H9 (cell line): ENCODE results near the gene CELF1. TPM values are rescaled to one million over a fixed set of nuclear protein-coding genes. Genes with fewer than 3 reads are reported as not detected.

Experiments used
- DNase-seq: peaks from one replicate; pipeline ENCODE4 v3.0.0-alpha.2; 2017
- H2AFZ ChIP-seq: one replicate; pipeline ENCODE4 v1.6.1; 2013; ENCODE audit warnings: mild to moderate bottlenecking, low read length, control low read depth, moderate library complexity
- H2AK5ac ChIP-seq: 2 replicates; pipeline ENCODE4 v1.6.1; 2013; ENCODE audit warnings: low read length, control low read depth, mixed read lengths; ENCODE audit not compliant: insufficient read length
- H2BK120ac ChIP-seq: one replicate; pipeline ENCODE4 v1.6.1; 2013; ENCODE audit warnings: low read depth, mild to moderate bottlenecking, low read length, control low read depth, inconsistent platforms; ENCODE audit not compliant: poor library complexity, severe bottlenecking
- H2BK12ac ChIP-seq: 2 replicates; pipeline ENCODE4 v1.6.1; 2013; ENCODE audit warnings: low read length, control low read depth, mixed read lengths, low read depth; ENCODE audit not compliant: insufficient read length
- H2BK15ac ChIP-seq: 2 replicates; pipeline ENCODE4 v1.6.1; 2013; ENCODE audit warnings: low read depth, low read length, control low read depth
- H2BK20ac ChIP-seq: one replicate; pipeline ENCODE4 v1.6.1; 2013; ENCODE audit warnings: low read depth, mild to moderate bottlenecking, low read length, control low read depth, inconsistent platforms; ENCODE audit not compliant: poor library complexity, severe bottlenecking
- H2BK5ac ChIP-seq: 2 replicates; pipeline ENCODE4 v1.6.1; 2013; ENCODE audit warnings: low read length, control low read depth, mixed read lengths; ENCODE audit not compliant: insufficient read length
- H3K14ac ChIP-seq: 2 replicates; pipeline ENCODE4 v1.6.1; 2013; ENCODE audit warnings: low read length, control low read depth; ENCODE audit not compliant: insufficient read depth
- H3K18ac ChIP-seq: 2 replicates; pipeline ENCODE4 v1.6.1; 2013; ENCODE audit warnings: low read depth, mild to moderate bottlenecking, mixed read lengths, low read length, control low read depth; ENCODE audit not compliant: insufficient read length
- H3K23ac ChIP-seq: 2 replicates; pipeline ENCODE4 v1.6.1; 2013; ENCODE audit warnings: low read length, control low read depth, mixed read lengths, low read depth; ENCODE audit not compliant: insufficient read length
- H3K23me2 ChIP-seq: 2 replicates; pipeline ENCODE4 v1.6.1; 2013; ENCODE audit warnings: low read depth, mild to moderate bottlenecking, mixed read lengths, low read length, control low read depth; ENCODE audit not compliant: insufficient read length, poor library complexity, severe bottlenecking
- H3K27ac ChIP-seq: 2 replicates; pipeline ENCODE4 v1.5.1; 2013; ENCODE audit warnings: low read length, control low read depth, mixed read lengths, low read depth; ENCODE audit not compliant: insufficient read length
- H3K27me3 ChIP-seq: 2 replicates; pipeline ENCODE4 v1.6.1; 2013; ENCODE audit warnings: low read length, control low read depth, inconsistent platforms; ENCODE audit not compliant: insufficient read depth
- H3K4ac ChIP-seq: 2 replicates; pipeline ENCODE4 v1.6.1; 2013; ENCODE audit warnings: low read depth, mild to moderate bottlenecking, control low read depth, inconsistent platforms, low read length, moderate library complexity
- H3K4me1 ChIP-seq: 2 replicates; pipeline ENCODE4 v1.6.1; 2013; ENCODE audit warnings: low read length, control low read depth, inconsistent platforms; ENCODE audit not compliant: insufficient read depth
- H3K4me2 ChIP-seq: 2 replicates; pipeline ENCODE4 v1.6.1; 2013; ENCODE audit warnings: low read length, control low read depth, mixed read lengths; ENCODE audit not compliant: insufficient read length, insufficient read depth
- H3K56ac ChIP-seq: 2 replicates; pipeline ENCODE4 v1.6.1; 2013; ENCODE audit warnings: low read depth, mild to moderate bottlenecking, mixed read lengths, low read length, control low read depth; ENCODE audit not compliant: insufficient read length
- H3K79me1 ChIP-seq: 2 replicates; pipeline ENCODE4 v1.6.1; 2013; ENCODE audit warnings: low read depth, mild to moderate bottlenecking, moderate library complexity, low read length, control low read depth, inconsistent platforms; ENCODE audit not compliant: insufficient read depth, poor library complexity, severe bottlenecking
- H3K79me2 ChIP-seq: 2 replicates; pipeline ENCODE4 v1.6.1; 2013; ENCODE audit warnings: low read length, control low read depth, inconsistent platforms; ENCODE audit not compliant: insufficient read depth
- H3K9ac ChIP-seq: 2 replicates; pipeline ENCODE4 v1.6.1; 2013; ENCODE audit warnings: low read length, control low read depth, mixed read lengths; ENCODE audit not compliant: insufficient read length; ENCODE audit errors: extremely low read depth
- H3K9me3 ChIP-seq: one replicate; pipeline ENCODE4 v1.6.1; 2013; ENCODE audit warnings: low read depth, low read length, inconsistent platforms; ENCODE audit not compliant: control insufficient read depth
- H3T11ph ChIP-seq: one replicate; pipeline ENCODE4 v1.6.1; 2013; ENCODE audit warnings: mild to moderate bottlenecking, low read length, control low read depth, inconsistent platforms
- H4K20me1 ChIP-seq: one replicate; pipeline ENCODE4 v1.6.1; 2013; ENCODE audit not compliant: control insufficient read depth, insufficient read length, insufficient read depth
- H4K5ac ChIP-seq: 2 replicates; pipeline ENCODE4 v1.6.1; 2013; ENCODE audit warnings: low read depth, mild to moderate bottlenecking, mixed read lengths, low read length, control low read depth; ENCODE audit not compliant: insufficient read length
- H4K8ac ChIP-seq: replicated peaks from 2 replicates; pipeline ENCODE4 v1.6.1; 2013; ENCODE audit warnings: low read length, control low read depth, mixed read lengths, low read depth; ENCODE audit not compliant: insufficient read length
- H4K91ac ChIP-seq: 2 replicates; pipeline ENCODE4 v1.6.1; 2013; ENCODE audit warnings: low read depth, mild to moderate bottlenecking, moderate library complexity, mixed read lengths, low read length, control low read depth; ENCODE audit not compliant: insufficient read length
- H3K27ac Mint-ChIP-seq, 3 experiments: 2 replicates in 2 of 3; 3 replicates in 1 of 3; pipeline ENCODE4 v1.8.0; 2020 to 2021; ENCODE audit warnings: mixed read lengths in 3 of 3, mild to moderate bottlenecking in 1 of 3, moderate library complexity in 1 of 3
- H3K27me3 Mint-ChIP-seq: 2 replicates; pipeline ENCODE4 v1.8.0; 2021; ENCODE audit warnings: low read depth, mild to moderate bottlenecking, moderate library complexity, mixed read lengths
- H3K36me3 Mint-ChIP-seq, 3 experiments: 2 replicates in 2 of 3; 3 replicates in 1 of 3; pipeline ENCODE4 v1.8.0; 2020 to 2021; ENCODE audit warnings: low read depth in 3 of 3, mixed read lengths in 3 of 3; ENCODE audit not compliant: insufficient read depth in 1 of 3
- H3K4me1 Mint-ChIP-seq, 2 experiments: 2 replicates each; pipeline ENCODE4 v1.8.0; 2020; ENCODE audit warnings: mixed read lengths in 2 of 2
- H3K4me3 Mint-ChIP-seq, 2 experiments: 2 replicates in 1 of 2; 3 replicates in 1 of 2; pipeline ENCODE4 v1.8.0; 2020 to 2021; ENCODE audit warnings: mild to moderate bottlenecking in 2 of 2, mixed read lengths in 2 of 2, moderate library complexity in 1 of 2
- H3K9me3 Mint-ChIP-seq, 2 experiments: 2 replicates in 1 of 2; 3 replicates in 1 of 2; pipeline ENCODE4 v1.8.0; 2020; ENCODE audit warnings: mild to moderate bottlenecking in 2 of 2, mixed read lengths in 2 of 2, moderate library complexity in 1 of 2
- CTCF ChIP-seq: fragments of 200-600 bp; sonication (generic); conservative IDR thresholded peaks from 3 replicates; pipeline ENCODE4 v1.8.0; 2021; ENCODE audit warnings: antibody characterized with exemption, mild to moderate bottlenecking
- WGBS: extraction: QIAGEN DNeasy Blood & Tissue Kit; methylation state at CpG from one replicate; pipeline ENCODE4 v1.1.7; 2013; ENCODE audit warnings: missing lambda C conversion rate, low lambda C conversion rate, mixed read lengths; ENCODE audit not compliant: insufficient read length; ENCODE audit errors: extremely low coverage; 5-methylcytosine and 5-hydroxymethylcytosine counted together
- total RNA-seq: library from RNA; stranded (reverse); gene quantifications from 2 replicates; pipeline ENCODE4 v1.2.1, GENCODE V29; 2021

Gene CELF1
- total RNA-seq, 1 experiment from 2014 or later, result 211 TPM

GRCh38 chr11:47480762-47481161 is 72.2 kb downstream of the CELF1 start:
- Histone ChIP-seq H3K4ac (no peak overlapping the region), H3K23me2 (no peaks in the 10 kb centered on the region), H4K20me1 (no peaks in the 10 kb centered on the region), H3K79me1 (peaks cover 3% of the 10 kb centered on the region), H3K79me2 (0 out of 2 replicates have a peak, but pooled peaks cover 3% of the 10 kb centered on the region), H3K4me1 (no peaks in the 10 kb centered on the region), H2BK20ac (no peak overlapping the region), H3K18ac (no peak overlapping the region), H4K91ac (no peak overlapping the region), H3K27me3 (no peaks in the 10 kb centered on the region), H2BK5ac (no peak overlapping the region), H2BK15ac (no peak overlapping the region), H2BK12ac (no peak overlapping the region), H3K14ac (no peak overlapping the region), H3K23ac (no peak overlapping the region), H2AK5ac (no peak overlapping the region), H3K4me2 (no peak overlapping the region), H3K56ac (no peak overlapping the region), H3T11ph (no peak overlapping the region), H4K8ac (no peak overlapping the region), H3K9me3 (no peaks in the 10 kb centered on the region), H2BK120ac (no peak overlapping the region), H3K27ac (no peak overlapping the region), H2AFZ (no peak overlapping the region), H3K9ac (no peak overlapping the region), H4K5ac (no peak overlapping the region)
- TF ChIP-seq CTCF, result no peak
- no CpG with 5 or more reads among the region's 6 CpGs for WGBS
- H3K9me3 Mint-ChIP-seq, result no peaks in the 10 kb centered on the region
- H3K27ac Mint-ChIP-seq, result peak overlapping the region in 1 of 3 experiments; percentile 90; a peak in 2 of 7 replicates
- no peaks in the 10 kb centered on the region for H3K27me3 Mint-ChIP-seq
- H3K4me1 Mint-ChIP-seq, result no peaks in the 10 kb centered on the region
- DNase-seq, result no peak
- peaks cover 58 to 94% (median 82%) of the 10 kb centered on the region in 3 experiments for H3K36me3 Mint-ChIP-seq
- no peak overlapping the region for H3K4me3 Mint-ChIP-seq
